HL-60 (cell line): ENCODE results near the gene SCGN.

Experiments
- DNase-seq, 2 experiments: peaks; one replicate each; pipeline ENCODE4 v3.0.0-alpha.2; 2010 to 2020; ENCODE audit warnings: low read depth in 1 of 2, low spot score in 1 of 2
- H3K27ac ChIP-seq: fragments of 250-450 bp; sonication (Bioruptor Pico); replicated peaks from 2 replicates; pipeline ENCODE4 v1.5.1; 2020; ENCODE audit warnings: mild to moderate bottlenecking, moderate library complexity
- H3K27me3 ChIP-seq: fragments of 250-450 bp; sonication (Bioruptor Pico); 2 replicates; pipeline ENCODE4 v1.5.1; 2021; ENCODE audit warnings: mild to moderate bottlenecking, moderate library complexity; ENCODE audit not compliant: insufficient read depth, poor library complexity, severe bottlenecking
- H3K4me3 ChIP-seq: replicated peaks from 2 replicates; pipeline ENCODE4 v1.5.1; 2011; ENCODE audit warnings: mild to moderate bottlenecking, control low read depth, low read length; ENCODE audit not compliant: insufficient read depth
- CTCF ChIP-seq: IDR thresholded peaks from one replicate; pipeline ENCODE4 v1.5.1; 2011; ENCODE audit warnings: low read length, control low read depth, inconsistent platforms; ENCODE audit not compliant: insufficient read depth
- GABPA ChIP-seq: IDR thresholded peaks from 2 replicates; pipeline ENCODE4 v1.6.1; 2012; ENCODE audit warnings: low read depth
- POLR2AphosphoS5 ChIP-seq: IDR thresholded peaks from 2 replicates; pipeline ENCODE4 v1.6.1; 2012; ENCODE audit warnings: low read depth
- REST ChIP-seq: IDR thresholded peaks from 2 replicates; pipeline ENCODE4 v1.6.1; 2012; ENCODE audit warnings: low read depth; ENCODE audit not compliant: insufficient replicate concordance
- SPI1 ChIP-seq: IDR thresholded peaks from 2 replicates; pipeline ENCODE4 v1.6.1; 2012; ENCODE audit warnings: low read depth, mild to moderate bottlenecking, borderline replicate concordance

Gene SCGN

GRCh38 chr6:25713824-25714223 lies 61.8 kb downstream of the SCGN start:
- no peak for DNase-seq

GRCh38 chr6:25714765-25715164 lies 62.8 kb downstream of the SCGN start:
- H3K27ac ChIP-seq = no peak overlapping the region
- no peak for DNase-seq
- no peaks in the 10 kb centered on the region for H3K27me3 ChIP-seq
- no peak for TF ChIP-seq POLR2AphosphoS5
- TF ChIP-seq REST = no peak
- TF ChIP-seq GABPA = no peak
- TF ChIP-seq CTCF = no peak
- no peak for TF ChIP-seq SPI1
- no peak overlapping the region for H3K4me3 ChIP-seq

More at GRCh38 chr6:25713824-25714223, 61.8 kb downstream of the SCGN start:
- H3K27ac ChIP-seq = no peak overlapping the region
- H3K4me3 ChIP-seq = no peak overlapping the region
- no peaks in the 10 kb centered on the region for H3K27me3 ChIP-seq
- TF ChIP-seq SPI1 (no peak), POLR2AphosphoS5 (no peak), REST (no peak), GABPA (no peak), CTCF (no peak)

- TF ChIP-seq SPI1 (no peak), POLR2AphosphoS5 (no peak), GABPA (no peak), CTCF (no peak), REST (no peak)
These were observed 63.8 kb downstream of the SCGN start for GRCh38 chr6:25715794-25716193.

More at GRCh38 chr6:25715794-25716193, 63.8 kb downstream of the SCGN start:
- no peak overlapping the region for H3K27ac ChIP-seq
- H3K27me3 ChIP-seq = no peaks in the 10 kb centered on the region
- H3K4me3 ChIP-seq = no peak overlapping the region
- no peak for DNase-seq
